Activated CD8-positive, alpha-beta memory T cell treated with anti-CD3 and anti-CD28 coated beads for 4 hours (primary cell): ENCODE results near the gene FBXW2.
"Not testable (repeated sequence)": the region's sequence is repeated elsewhere in the genome, so short reads cannot be mapped to it uniquely, and the experiment has no call there.

Source experiments
- DNase-seq, 2 donors: peaks; one replicate each; pipeline ENCODE4 v3.0.0-alpha.2; 2020; ENCODE audit warnings: low read depth in 2 of 2

FBXW2 gene

GRCh38 chr9:120778758-120779157 is 14.5 kb downstream of the FBXW2 start:
- no peak for DNase-seq

DNA sequence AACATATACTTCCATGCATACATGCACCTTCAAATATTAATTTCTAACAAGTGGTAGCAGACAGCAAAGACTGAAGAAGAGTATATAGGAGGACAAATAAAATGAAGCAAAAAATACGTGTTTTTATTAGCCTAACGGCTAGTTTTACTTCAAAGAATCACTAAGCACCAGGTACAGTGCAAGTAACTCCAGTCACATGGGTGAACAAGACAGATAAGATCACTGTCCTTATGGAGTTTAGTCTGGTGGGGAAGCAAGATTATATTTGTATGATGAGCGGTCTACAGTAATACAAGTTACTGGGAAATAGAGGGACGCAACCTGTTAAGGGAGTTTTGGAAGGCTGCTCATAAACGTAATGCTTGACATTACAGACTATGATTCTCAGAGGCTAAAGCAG is 16.0 kb downstream of the FBXW2 start:
- no peak for DNase-seq

DNA sequence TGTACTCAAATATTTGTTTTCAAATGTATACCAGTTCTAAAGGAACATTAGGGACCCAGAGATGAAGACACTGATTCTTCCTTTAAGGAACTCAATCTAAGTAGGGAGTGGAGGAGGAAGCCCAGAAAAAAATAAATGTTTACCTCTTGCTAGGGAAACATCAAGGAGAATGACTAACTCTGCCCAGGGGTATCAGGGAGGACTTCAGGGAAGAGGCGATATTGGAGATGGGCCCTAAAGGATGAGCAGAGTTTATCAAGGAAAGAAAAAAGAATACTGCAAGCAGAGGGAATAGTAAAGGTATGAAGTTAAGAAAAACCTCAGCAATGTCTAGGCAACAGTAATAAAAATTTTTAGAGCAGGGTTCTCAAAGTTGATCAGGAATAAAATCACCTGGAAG is 16.4 kb downstream of the FBXW2 start:
- no peak for DNase-seq

GRCh38 chr9:120775859-120776258 is 17.4 kb downstream of the FBXW2 start:
- no peak for DNase-seq

GRCh38 chr9:120774719-120775118 is 18.5 kb downstream of the FBXW2 start:
- DNase-seq = no peak

- DNase-seq = no peak
These were observed 20.0 kb downstream of the FBXW2 start for GRCh38 chr9:120773256-120773655.

- no peak for DNase-seq
These were observed 22.3 kb downstream of the FBXW2 start for GRCh38 chr9:120770931-120771330.

GRCh38 chr9:120768886-120769285 is 24.3 kb downstream of the FBXW2 start:
- no peak for DNase-seq

DNA sequence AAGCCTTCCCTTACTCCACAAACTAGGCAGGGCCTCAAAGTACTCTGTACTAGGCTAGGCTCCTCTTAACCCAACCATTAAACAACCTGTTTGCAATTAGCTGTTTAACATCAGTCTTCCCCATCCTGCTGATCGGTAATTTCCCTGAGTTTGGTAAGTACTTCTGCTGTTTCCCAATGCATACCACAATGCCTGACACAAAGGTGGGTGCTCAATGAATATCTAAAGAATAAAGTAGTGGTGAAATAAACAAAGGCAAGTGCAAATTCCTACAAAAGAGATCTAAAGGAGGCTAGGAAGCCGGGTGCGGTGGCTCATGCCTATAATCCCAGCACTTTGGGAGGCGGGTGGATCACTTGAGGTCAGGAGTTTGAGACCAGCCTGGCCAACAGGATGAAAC is 25.0 kb downstream of the FBXW2 start:
- DNase-seq = no peak

- DNase-seq = no peak
These were observed 25.8 kb downstream of the FBXW2 start for GRCh38 chr9:120767451-120767850.

DNA sequence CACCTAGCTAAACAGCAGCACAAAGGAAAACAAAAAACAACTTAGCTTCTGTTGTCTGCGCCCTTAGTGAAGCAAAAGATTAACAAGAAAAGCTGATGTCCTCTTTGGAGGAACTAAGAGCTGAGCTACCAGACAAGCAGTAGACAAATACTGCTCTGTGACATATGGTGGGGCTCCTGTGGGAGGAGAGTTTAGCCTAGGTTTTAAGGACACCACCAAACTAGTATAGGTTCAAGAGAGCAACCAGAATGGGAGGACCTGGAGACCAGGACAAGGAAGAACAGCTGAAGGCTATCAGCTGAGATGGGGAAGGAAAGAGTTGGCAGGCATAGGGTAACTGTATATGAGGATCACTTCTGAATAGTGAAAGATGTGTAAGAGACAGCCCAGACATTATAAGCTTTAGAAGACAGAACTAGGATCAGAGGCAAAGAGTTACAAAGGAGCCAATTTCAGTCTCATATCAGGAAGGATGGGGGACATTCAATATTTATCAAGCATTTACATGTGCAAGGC is 27.2 kb downstream of the FBXW2 start:
- no peak for DNase-seq

DNA sequence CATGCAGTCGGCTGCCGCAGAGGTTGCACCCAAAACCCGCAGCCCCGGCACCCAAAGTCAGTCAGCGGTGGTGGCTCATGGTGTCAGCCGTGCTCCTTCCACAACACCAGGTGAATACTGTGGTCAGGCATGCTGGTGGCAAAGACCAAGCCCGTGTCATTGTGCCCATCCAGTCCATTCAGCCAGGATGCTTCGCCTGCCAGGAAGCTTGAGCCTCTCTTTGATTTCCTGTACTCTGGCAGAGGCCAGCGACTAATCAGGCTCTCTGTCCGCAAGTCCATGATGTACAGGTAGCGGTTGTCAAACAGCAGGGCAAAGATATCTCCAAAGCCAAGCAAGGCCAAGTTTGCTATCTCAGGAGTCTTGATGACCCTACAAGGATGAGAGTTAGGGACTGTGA is 28.7 kb downstream of the FBXW2 start:
- DNase-seq = no peak

GRCh38 chr9:120761006-120761405 is 32.2 kb downstream of the FBXW2 start:
- DNase-seq = no peak

- no peak for DNase-seq
These were observed 33.3 kb downstream of the FBXW2 start for GRCh38 chr9:120759755-120760400.

DNA sequence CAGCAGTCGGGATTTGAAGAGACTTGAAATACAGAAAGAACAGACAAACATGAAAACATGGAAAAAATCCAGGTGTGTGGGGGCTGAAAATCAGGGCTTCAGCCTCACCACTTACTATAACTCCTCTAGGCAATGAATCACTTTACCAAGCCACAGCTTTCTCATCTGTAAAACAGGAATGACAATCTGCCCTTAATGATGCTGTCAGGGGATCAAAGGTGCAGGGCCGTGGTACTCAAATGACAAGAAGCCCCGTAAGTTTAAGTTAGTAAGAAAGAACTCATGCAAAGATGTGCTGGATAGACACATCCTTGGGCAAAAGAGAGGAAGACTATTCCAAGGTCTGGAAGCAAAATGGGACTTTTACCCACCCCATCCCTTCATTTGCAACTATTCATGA is 34.7 kb downstream of the FBXW2 start:
- DNase-seq = no peak

GRCh38 chr9:120757026-120757913 is 35.9 kb downstream of the FBXW2 start:
- DNase-seq = no peak

DNA sequence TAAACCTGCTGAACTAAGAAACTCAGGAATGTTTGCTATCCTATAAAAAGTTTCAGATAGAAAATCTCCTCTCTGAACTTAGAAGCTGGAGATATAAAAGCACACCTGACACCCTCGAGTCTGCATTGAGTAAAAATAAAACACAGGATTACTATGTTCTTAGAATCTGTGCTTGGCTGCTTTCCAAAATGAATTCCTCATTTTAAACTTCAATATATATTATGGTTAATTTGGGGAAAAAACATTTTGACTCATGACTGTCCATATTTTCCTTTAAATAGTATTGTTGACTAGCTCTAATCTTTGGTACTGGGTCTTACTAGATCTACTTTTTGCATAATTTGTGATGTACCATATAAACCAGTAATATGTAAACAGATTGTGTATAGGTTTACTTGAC is 36.7 kb downstream of the FBXW2 start:
- DNase-seq = no peak

- DNase-seq = peak; percentile 35 to 51
These were observed 37.3 kb downstream of the FBXW2 start for GRCh38 chr9:120755810-120756434.

DNA sequence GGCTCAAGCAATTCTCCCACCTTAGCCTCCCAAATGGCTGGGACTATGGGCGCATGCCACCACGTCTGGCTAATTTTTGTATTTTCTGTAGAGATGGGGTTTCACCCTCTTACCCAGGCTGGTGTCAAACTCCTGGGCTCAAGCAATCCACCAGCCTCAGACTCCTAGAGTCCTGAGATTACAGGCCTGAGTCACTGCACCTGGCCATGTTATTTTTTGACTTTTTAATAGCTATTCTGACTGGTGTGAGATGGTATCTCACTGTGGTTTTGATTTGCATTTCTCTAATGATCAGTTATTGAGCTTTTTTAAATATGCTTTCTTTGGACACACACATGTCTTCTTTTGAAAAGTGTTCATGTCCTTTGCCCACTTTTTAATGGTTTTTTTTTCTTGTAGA is 38.2 kb downstream of the FBXW2 start:
- DNase-seq = no peak

DNA sequence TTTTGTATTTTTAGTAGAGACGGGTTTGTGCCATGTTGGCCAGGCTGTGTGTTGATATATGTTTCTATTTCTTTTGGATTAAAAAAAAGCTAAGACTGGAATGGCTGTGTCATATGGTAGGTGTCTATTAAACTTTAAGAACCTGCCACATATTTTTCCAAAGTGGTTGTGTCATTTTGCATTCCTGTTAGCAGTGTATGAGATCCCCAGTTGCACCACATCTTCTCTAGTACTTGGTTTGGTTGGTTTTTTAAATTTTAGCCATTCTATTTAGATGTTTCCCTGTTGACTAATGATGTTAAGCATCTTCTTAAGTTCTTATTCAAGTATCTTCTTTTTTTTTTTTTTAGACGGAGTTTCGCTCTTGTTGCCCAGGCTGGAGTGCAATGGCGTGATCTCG is 42.8 kb downstream of the FBXW2 start:
- DNase-seq = no peak

- DNase-seq = not testable (repeated sequence)
These were observed 46.9 kb downstream of the FBXW2 start for GRCh38 chr9:120746366-120746765.

- DNase-seq = no peak
These were observed 47.9 kb downstream of the FBXW2 start for GRCh38 chr9:120745278-120745677.
